Stimulated activated CD4-positive, alpha-beta T cell treated with anti-CD3 and anti-CD28 coated beads, Interleukin-4, amount 100 ng/mL, for 48 hours (primary cell): ENCODE measurements around the gene RAB31.
A peak's percentile ranks its signal among the peaks of the same experiment; 100 is the strongest.

Source experiments
- DNase-seq, 2 donors: peaks; one replicate each; pipeline ENCODE4 v3.0.0-alpha.2; 2020; ENCODE audit warnings: low read depth in 2 of 2

RAB31 gene

GRCh38 chr18:9691235-9691634, 16.9 kb upstream of the RAB31 start:
- no peak for DNase-seq

GRCh38 chr18:9694174-9694573, 13.9 kb upstream of the RAB31 start:
- no peak for DNase-seq

GRCh38 chr18:9694952-9695495, 13.1 kb upstream of the RAB31 start:
- DNase-seq: no peak

- no peak for DNase-seq
Measured at GRCh38 chr18:9695605-9696004, 12.5 kb upstream of the RAB31 start.

- no peak for DNase-seq
Measured at GRCh38 chr18:9696112-9696511, 12.0 kb upstream of the RAB31 start.

- no peak for DNase-seq
Measured at GRCh38 chr18:9696701-9697100, 11.4 kb upstream of the RAB31 start.

- no peak for DNase-seq
Measured at GRCh38 chr18:9697121-9697520, 11.0 kb upstream of the RAB31 start.

- no peak for DNase-seq
Measured at GRCh38 chr18:9698497-9698896, 9.6 kb upstream of the RAB31 start.

GRCh38 chr18:9700261-9700796, 7.8 kb upstream of the RAB31 start:
- no peak for DNase-seq

GRCh38 chr18:9701609-9702349, 6.3 kb upstream of the RAB31 start:
- peak in 1 of 2 donors; percentile 20 for DNase-seq

- no peak for DNase-seq
Measured at GRCh38 chr18:9704233-9705118, 3.6 kb upstream of the RAB31 start.

- no peak for DNase-seq
Measured at GRCh38 chr18:9705183-9705829, 2.8 kb upstream of the RAB31 start.

- no peak for DNase-seq
Measured at GRCh38 chr18:9706081-9706935, 1.8 kb upstream of the RAB31 start.

- DNase-seq: no peak
Measured at GRCh38 chr18:9707381-9708056, 582 bp upstream of the RAB31 start.

GRCh38 chr18:9708434-9709303, 568 bp downstream of the RAB31 start:
- DNase-seq: no peak

- DNase-seq: no peak
Measured at GRCh38 chr18:9709304-9709877, 1.3 kb downstream of the RAB31 start.

GRCh38 chr18:9710037-9710436, 1.9 kb downstream of the RAB31 start:
- no peak for DNase-seq

GRCh38 chr18:9711361-9712129, 3.4 kb downstream of the RAB31 start:
- no peak for DNase-seq
